Heart left ventricle (tissue), 16 donors: ENCODE measurements around the gene ZCCHC4. TPM values are rescaled to one million over a fixed set of nuclear protein-coding genes. Genes with fewer than 3 reads are reported as not detected.

Experiments
- ATAC-seq, 4 donors: fragments of 200-7000 bp; cut with Tn5 transposase; one replicate each; pipeline ENCODE4 v1.9.1; 2020 to 2022; ENCODE audit warnings: moderate library complexity in 4 of 4, mild to moderate bottlenecking in 3 of 4, moderate number of reproducible peaks in 1 of 4
- DNase-seq, 5 donors: peaks; one replicate each; pipeline ENCODE4 v3.0.0-alpha.2; 2020
- H3K27ac ChIP-seq, 12 donors: fragments of 200-600 bp; sonication (generic) in 4 of 12; one replicate each; pipeline versions ENCODE4 v1.5.0 to v1.8.0; 2016 to 2022; ENCODE audit warnings: mild to moderate bottlenecking in 2 of 12
- H3K27me3 ChIP-seq, 9 donors: fragments of 200-600 bp; sonication (generic) in 2 of 9; one replicate each; pipeline versions ENCODE4 v1.5.1 to v1.8.0; 2016 to 2022; ENCODE audit warnings: mild to moderate bottlenecking in 3 of 9
- H3K36me3 ChIP-seq, 9 donors: fragments of 200-600 bp; sonication (generic) in 2 of 9; one replicate each; pipeline versions ENCODE4 v1.5.0 to v1.8.0; 2018 to 2022; ENCODE audit warnings: mild to moderate bottlenecking in 2 of 9
- H3K4me1 ChIP-seq, 12 donors: fragments of 200-600 bp; sonication (generic) in 4 of 12; one replicate each; pipeline versions ENCODE4 v1.5.0 to v1.8.0; 2016 to 2022; ENCODE audit warnings: mild to moderate bottlenecking in 3 of 12
- H3K4me3 ChIP-seq, 12 donors: fragments of 200-600 bp; sonication (generic) in 4 of 12; one replicate each; pipeline versions ENCODE4 v1.5.0 to v1.8.0; 2017 to 2022; ENCODE audit warnings: mild to moderate bottlenecking in 9 of 12, moderate library complexity in 4 of 12
- H3K9me3 ChIP-seq, 12 donors: fragments of 200-600 bp; sonication (generic) in 4 of 12; one replicate each; pipeline versions ENCODE4 v1.5.0 to v1.8.0; 2016 to 2022; ENCODE audit warnings: mild to moderate bottlenecking in 1 of 12
- CTCF ChIP-seq, 12 donors: fragments of 200-600 bp; sonication (generic) in 4 of 12; IDR thresholded peaks; one replicate each; pipeline versions ENCODE4 v1.5.0 to v1.8.0; 2018 to 2022; ENCODE audit warnings: antibody characterized with exemption in 12 of 12, mild to moderate bottlenecking in 5 of 12
- POLR2A ChIP-seq, 2 donors: fragments of 450-650 bp; IDR thresholded peaks; one replicate each; pipeline ENCODE4 v1.6.1; 2017; ENCODE audit warnings: antibody characterized with exemption in 2 of 2, mild to moderate bottlenecking in 2 of 2, moderate library complexity in 2 of 2
- WGBS, 4 donors: extraction: QIAGEN DNeasy Blood & Tissue Kit in 2 of 4; methylation state at CpG; one replicate each; pipeline versions ENCODE4 v1.1.5 to v1.1.7; 2013 to 2018; 5-methylcytosine and 5-hydroxymethylcytosine counted together
- intact Hi-C, 10 donors: fragments of 100-400 bp; cut with DNase I; formaldehyde crosslinking; loops; one replicate each; pipeline versions ENCODE4 v1.11.1 to v1.14.2; 2022
- polyA plus RNA-seq, 2 donors: library from polyadenylated mRNA; stranded (reverse); fragments of 200-250 nt; gene quantifications; one replicate each; pipeline ENCODE4 v1.2.3, GENCODE V29; 2013
- total RNA-seq, 9 donors: library from RNA; depleted of rRNA in 2 of 9; stranded (reverse); fragments of >200 nt in 2 of 9; fragmentation: NEBNext Ultra II Directional in 3 of 9; extraction: Animal tissue kit (Norgen Biotek cat#: 25700) in 3 of 9; gene quantifications; one replicate each; pipeline versions ENCODE4 v1.1.0 to v1.2.4, GENCODE V29; 2016 to 2023
- donor health status: ischemic (EF 13 %, LVEDD 7.1; RV severe dilation, severe dysfunction).
- donor health status: healthy with polysubstance abuse.
- donor health status: DM: no; HTN: yes; CAD: no.
- donor health status: DM: no; HTN: no; CAD: no.
- donor health status: ischemic (EF 25% LVEDD 6.9; RV normal size, moderate dysfunction).
- donor health status: ischemic (EF 25% LVEDD 5.7; RV mildly dilated, moderate dysfunction).
- donor health status: healthy.
- donor health status: DM: yes; HTN: yes; CAD: no.
- donor health status: ischemic (EF 35%, LVEDD 5.7; RV mildly dilated, moderate dysfunction).
- donor health status: nonischemic (EF 11% LVEDD 7.7; RV severe dilation, severe dysfunction).
- donor health status: DM: yes; HTN: yes; CAD: no.
- donor health status: PGD.
- donor health status: ischemic (EF 29% LVEDD 5.4; RV normal size, mild dysfunction).
- donor health status: nonischemic (EF 23%, LVEDD 6.1; RV moderate dilation, normal function).

The ZCCHC4 gene
- total and polyA plus RNA-seq, 11 donors = 5.2 to 9.6 (median 7.3) TPM

DNA sequence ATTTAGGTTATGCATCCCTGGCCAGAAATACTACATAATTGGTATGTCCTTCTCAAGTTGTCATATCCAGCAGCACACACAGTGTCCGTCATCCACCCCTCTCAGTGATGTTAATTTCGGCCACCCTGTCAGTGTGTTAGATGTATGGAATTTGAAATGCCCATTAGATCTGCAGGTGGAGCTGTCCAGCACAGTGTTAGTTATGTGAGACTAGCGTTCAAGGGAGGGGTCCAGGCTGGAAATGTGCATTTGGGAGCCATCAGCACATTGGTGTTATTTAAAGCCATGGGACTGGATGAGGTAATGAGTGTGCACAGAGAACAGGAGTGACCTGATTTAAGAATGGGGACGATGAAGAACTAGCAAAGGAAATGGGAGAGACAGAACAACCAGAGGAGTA, 86.9 kb downstream of the ZCCHC4 start:
- TF ChIP-seq CTCF (IDR thresholded peaks at IDR 0.05) = no peak
- TF ChIP-seq POLR2A (IDR thresholded peaks at IDR 0.05) = no peak
- 79 to 87% (median 80%) methylated on average over 4 of the region's 4 CpGs for WGBS, 4 donors
- peaks cover 0 to 99% (median 94%) of the 10 kb centered on the region in 9 donors for H3K36me3 ChIP-seq

GRCh38 chr4:25401066-25401465, 88.5 kb downstream of the ZCCHC4 start:
- 80 to 89% (median 86%) methylated on average over 3 of the region's 3 CpGs for WGBS, 4 donors
- intact Hi-C loops = no loop called here
- Histone ChIP-seq H3K27ac (no peak overlapping the region), H3K27me3 (no peaks in the 10 kb centered on the region), H3K36me3 (peaks cover 0 to 98% (median 94%) of the 10 kb centered on the region in 9 donors), H3K9me3 (peaks cover 0 to 9% (median 0%) of the 10 kb centered on the region in 12 donors), H3K4me3 (no peak overlapping the region), H3K4me1 (no peaks in the 10 kb centered on the region)
- TF ChIP-seq POLR2A (IDR thresholded peaks at IDR 0.05) (no peak), CTCF (IDR thresholded peaks at IDR 0.05) (no peak)
- ATAC-seq = no peak
- no peak for DNase-seq

More for the DNA sequence above, 86.9 kb downstream of the ZCCHC4 start:
- Histone ChIP-seq H3K9me3 (peaks cover 0 to 9% (median 0%) of the 10 kb centered on the region in 12 donors), H3K4me3 (no peak overlapping the region), H3K4me1 (no peaks in the 10 kb centered on the region), H3K27ac (no peak overlapping the region), H3K27me3 (no peaks in the 10 kb centered on the region)
- no peak for DNase-seq
- no peak for ATAC-seq
- intact Hi-C loops = no loop called here

- H3K27me3 ChIP-seq = no peaks in the 10 kb centered on the region
- no peak overlapping the region for H3K27ac ChIP-seq
- DNase-seq (no peak), ATAC-seq (no peak)
- WGBS, 4 donors = 90 to 98% (median 94%) methylated on average over 1 of the region's 1 CpG
- no peak overlapping the region for H3K4me3 ChIP-seq
- intact Hi-C loops = no loop called here
- H3K4me1 ChIP-seq = no peaks in the 10 kb centered on the region
- H3K36me3 ChIP-seq = peaks cover 0 to 98% (median 94%) of the 10 kb centered on the region in 9 donors
- H3K9me3 ChIP-seq = peaks cover 0 to under 1% (median 0%) of the 10 kb centered on the region in 12 donors
- no peak for TF ChIP-seq CTCF (IDR thresholded peaks at IDR 0.05)
- no peak for TF ChIP-seq POLR2A (IDR thresholded peaks at IDR 0.05)
Measured at GRCh38 chr4:25402521-25402920, 89.9 kb downstream of the ZCCHC4 start.

DNA sequence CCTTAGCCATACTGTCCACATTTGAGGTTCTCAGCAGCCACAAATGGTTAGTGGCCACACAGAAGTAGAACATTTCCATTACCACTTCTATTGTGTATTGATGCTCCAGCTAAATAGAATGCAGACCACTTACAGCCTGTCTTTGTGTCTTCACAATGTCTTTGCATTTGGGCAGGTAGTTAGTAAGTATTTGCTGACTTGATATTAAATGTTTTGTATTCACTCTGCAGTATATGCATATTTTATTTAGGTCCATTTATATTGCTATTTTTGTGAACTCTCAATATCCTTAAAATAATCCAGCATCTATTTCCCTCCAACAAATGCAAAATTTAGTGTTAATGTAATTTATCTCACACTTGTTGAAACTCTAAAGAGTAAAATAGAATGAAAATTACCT, 91.1 kb downstream of the ZCCHC4 start:
- Histone ChIP-seq H3K9me3 (no peaks in the 10 kb centered on the region), H3K27me3 (no peaks in the 10 kb centered on the region), H3K27ac (no peak overlapping the region), H3K4me1 (no peaks in the 10 kb centered on the region), H3K4me3 (no peak overlapping the region), H3K36me3 (peaks cover 0 to 98% (median 94%) of the 10 kb centered on the region in 9 donors)
- TF ChIP-seq POLR2A (IDR thresholded peaks at IDR 0.05) = no peak
- intact Hi-C loops = no loop called here
- no peak for ATAC-seq
- no peak for DNase-seq

DNA sequence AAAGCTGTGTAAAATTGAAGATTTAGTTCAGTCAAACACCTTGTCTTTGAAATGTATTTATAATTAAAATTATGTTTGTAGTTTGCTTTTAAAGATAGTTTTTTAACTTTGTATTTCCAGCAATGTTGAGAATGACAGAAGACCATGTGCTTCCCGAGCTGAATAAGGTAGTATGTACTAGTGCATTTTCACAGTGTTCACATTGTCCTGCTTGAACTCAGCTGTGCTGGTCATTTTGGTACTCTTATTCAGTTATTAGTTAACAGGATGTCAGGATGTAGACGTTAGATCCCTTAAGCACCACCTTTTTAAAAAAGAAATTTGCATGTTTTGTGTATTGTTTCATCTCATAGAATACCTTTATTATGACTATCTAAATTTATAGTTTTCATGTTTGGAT, 92.9 kb downstream of the ZCCHC4 start:
- DNase-seq (no peak), ATAC-seq (no peak)
- Histone ChIP-seq H3K4me3 (no peak overlapping the region), H3K36me3 (peaks cover 0 to 100% (median 96%) of the 10 kb centered on the region in 9 donors), H3K27me3 (no peaks in the 10 kb centered on the region), H3K4me1 (no peaks in the 10 kb centered on the region), H3K27ac (no peak overlapping the region), H3K9me3 (no peaks in the 10 kb centered on the region)
- intact Hi-C loops = no loop called here
- no peak for TF ChIP-seq CTCF (IDR thresholded peaks at IDR 0.05)
- TF ChIP-seq POLR2A (IDR thresholded peaks at IDR 0.05) = no peak
- WGBS, 4 donors = 70 to 81% (median 78%) methylated on average over 2 of the region's 2 CpGs
